HG03571 (cell line): Measurements from ENCODE around the gene RIPOR2.

Source experiments
- ATAC-seq: cut with Tn5 transposase; IDR thresholded peaks from one replicate; pipeline ENCODE4 v1.9.1; 2021; ENCODE audit not compliant: unreplicated experiment

The RIPOR2 gene

DNA sequence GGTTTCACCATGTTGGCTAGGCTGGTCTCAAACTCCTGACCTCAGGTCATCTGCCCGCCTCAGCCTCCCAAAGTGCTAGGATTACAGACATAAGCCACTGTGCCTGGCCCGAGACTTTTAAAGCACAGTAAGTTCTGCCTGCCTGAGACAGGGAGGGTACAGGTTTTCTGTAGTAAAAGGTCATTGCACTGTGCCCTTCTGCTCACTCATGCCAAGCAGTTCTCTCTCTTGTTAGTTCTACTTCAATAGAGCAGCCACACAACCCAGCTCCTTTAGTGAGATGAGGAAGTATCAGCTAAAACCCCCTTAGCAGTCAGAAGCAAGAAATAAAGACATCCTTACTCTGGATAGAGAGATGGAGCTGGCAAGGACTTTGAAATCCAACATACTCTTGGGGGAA is 84.7 kb downstream of the RIPOR2 start:
- no peak for ATAC-seq

DNA sequence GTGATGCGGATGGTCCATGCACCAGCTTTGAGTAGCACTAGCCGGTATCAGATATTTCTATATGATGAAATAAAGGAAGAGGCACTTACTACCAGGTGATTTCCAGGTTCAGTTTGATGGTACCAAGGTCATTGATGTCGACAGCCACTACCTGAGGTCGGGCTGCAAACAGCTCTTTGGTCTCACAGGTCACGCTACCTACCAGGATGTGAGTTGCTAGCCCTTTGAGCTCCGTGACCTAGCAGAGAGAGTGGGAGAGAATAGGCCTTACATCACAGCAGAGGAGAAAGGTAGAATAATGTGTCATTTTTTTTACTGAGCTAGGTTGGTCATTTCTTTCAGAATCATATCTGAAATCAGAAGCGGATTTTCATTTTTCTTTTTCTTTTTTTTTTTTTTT is 86.0 kb downstream of the RIPOR2 start:
- ATAC-seq: no peak

DNA sequence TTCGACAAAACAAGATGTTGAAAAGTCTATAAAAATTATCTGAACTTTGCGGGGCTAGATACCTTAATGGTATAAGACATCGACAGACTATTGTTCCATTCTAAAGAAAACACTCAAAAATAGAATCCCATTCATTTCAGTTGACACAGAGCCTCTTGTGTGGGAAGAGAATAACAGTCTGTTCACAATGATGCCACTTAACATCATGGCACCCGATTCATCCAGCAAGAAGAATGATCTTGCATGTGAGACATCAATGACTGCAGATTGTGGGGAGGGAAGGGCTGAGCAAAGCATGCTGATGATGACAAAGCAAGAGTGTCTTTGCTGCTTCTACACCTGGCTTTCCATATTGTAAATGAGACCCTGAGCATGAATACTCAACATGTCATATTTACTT is 87.3 kb downstream of the RIPOR2 start:
- ATAC-seq: no peak

DNA sequence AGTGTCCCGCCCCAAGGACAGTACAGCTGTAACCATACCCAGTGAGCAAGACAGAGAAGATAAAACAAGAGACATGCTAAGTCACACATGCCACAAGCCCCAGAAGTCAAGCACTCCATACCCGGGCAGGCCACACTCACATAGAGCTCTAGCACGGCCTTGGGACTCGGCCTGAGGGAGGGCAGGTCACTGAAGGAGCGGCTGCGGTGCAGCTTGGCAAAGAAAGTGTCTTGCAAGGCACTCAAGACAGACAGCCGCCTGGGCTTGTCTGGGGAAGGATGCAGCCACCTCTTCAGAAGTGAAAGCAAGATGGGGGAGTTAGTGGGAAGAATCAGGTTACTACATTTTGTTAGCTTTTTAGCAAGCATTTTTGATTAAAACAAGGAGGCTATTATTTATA is 88.4 kb downstream of the RIPOR2 start:
- no peak for ATAC-seq

DNA sequence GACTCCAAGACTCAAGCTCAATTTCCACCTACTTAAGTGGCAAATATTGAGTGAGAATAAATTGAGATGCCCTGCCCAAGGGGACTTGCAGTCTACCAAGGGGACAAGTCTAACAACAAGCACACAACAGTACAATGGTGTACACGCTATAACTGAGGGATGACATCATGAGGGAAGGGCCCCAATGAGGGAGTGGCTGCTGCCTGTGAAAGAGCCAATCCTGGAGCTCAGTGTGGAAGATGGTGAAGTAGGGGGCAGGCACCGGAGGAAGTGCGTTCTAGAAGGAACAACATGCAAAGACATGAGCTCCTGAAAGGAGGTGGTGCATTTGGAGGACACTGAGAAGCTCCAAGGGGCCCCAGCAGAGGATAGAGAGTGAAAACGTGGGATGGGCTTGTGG is 90.2 kb downstream of the RIPOR2 start:
- ATAC-seq: no peak

DNA sequence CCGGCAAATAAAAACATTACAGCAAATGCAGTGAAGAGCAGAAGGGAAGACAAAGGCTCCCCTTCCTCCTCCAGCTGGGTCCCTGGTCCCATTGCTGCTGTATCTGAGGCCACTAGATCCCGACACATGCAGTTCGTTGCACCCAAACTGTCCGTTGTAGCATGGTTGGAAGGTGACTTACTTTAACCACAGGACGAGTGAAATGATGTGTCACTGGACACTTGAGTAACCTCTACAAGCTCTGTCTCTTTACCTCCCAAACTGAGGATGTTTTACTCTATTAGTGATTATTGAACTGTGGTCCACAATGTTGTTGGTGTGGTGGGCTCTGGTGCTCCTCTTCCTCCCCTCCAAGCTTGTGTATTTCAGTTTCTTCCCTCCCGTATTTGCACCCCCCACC is 90.9 kb downstream of the RIPOR2 start:
- peak; percentile 79 for ATAC-seq

DNA sequence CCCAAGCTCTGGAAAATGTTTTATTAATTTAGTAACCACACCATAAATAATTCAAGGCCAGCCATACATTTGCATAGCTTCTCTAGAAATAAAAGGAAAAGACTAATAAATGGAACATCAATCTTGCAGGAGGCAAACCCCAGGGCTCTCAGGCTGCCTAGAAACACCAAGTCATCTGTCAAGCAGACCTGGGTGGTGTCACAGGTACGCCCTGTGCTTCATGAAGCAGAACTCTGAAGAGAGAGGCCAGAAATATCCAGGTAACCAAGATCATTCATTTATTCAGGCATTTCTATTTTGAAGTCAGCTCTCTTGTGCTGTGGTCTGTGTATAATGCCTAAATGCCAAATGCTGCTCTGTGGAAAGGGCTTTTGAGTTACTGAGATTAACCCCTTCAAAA is 91.7 kb downstream of the RIPOR2 start:
- ATAC-seq: no peak

DNA sequence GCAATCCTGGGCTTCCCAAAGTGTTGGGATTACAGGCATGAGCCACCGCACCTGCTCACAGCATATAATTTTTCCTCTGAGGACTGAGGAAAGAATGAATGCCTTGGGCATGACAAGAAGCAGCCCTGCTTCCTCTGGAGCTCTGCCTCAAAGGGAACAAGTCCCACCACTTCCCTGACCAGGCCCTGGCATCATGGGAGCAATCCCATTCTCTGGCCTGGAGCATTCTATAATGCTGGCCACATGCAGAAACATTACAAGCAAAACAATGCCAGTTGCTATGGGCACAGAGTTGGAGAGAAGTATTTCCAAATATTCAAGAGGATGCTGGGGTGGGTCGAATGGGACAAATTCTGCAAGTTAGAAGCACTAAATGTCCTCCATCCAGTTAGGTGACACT is 95.6 kb downstream of the RIPOR2 start:
- no peak for ATAC-seq

DNA sequence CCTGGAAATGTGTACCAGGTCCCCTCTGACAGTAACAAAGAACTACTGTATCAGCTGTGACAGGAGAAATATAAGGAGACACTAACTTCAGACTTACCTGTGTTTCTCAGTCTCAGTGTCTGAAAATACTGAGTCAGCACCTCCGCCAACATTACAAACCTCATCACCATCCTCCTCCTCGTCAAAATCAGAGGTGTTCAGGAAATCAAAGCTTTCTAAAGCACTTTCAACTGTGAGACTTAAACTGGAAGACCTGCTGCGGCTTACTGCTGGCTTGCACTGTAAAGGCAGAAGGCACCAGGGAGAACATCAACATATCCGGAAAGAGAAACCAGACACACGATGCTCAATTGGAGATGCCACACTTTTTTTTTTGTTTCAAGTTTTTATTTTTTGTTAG is 96.8 kb downstream of the RIPOR2 start:
- ATAC-seq: no peak

DNA sequence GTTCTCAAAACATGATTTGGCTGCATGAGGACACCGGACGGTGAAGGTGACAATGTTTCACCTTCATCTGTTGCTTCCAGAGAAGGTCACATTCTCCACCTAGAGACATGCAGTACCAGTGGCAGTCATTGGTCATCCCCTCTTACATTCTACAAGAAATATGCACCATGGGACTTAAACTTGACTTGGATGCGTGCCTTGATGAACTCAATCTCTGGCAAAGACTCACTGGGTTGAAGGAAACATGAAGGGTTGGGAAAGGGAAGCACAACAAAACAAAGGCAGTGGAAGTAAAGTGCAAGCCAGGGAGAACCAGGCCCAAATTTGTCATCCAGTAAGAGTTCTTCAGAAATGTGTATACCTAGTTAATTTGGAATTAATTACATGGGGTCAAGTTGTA is 97.7 kb downstream of the RIPOR2 start:
- no peak for ATAC-seq

DNA sequence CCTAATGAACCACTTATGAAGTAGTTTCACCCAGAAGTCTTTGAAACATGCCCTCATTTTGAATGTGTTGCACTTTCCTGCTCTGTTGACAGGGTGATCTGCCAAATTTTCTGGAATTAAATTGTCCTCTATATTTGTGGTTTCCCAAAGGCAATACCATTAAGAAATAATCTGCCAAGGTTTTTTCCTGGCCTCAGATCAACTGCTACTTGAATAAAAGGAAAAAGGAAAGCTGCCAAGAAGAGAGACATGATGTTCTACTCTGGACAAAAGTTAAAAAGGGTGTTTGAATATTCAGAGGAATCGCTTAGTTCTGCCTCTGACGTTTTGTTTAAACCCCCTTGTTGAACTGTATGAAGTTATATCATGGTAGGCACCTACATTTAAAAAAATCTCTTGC is 99.7 kb downstream of the RIPOR2 start:
- ATAC-seq: no peak

DNA sequence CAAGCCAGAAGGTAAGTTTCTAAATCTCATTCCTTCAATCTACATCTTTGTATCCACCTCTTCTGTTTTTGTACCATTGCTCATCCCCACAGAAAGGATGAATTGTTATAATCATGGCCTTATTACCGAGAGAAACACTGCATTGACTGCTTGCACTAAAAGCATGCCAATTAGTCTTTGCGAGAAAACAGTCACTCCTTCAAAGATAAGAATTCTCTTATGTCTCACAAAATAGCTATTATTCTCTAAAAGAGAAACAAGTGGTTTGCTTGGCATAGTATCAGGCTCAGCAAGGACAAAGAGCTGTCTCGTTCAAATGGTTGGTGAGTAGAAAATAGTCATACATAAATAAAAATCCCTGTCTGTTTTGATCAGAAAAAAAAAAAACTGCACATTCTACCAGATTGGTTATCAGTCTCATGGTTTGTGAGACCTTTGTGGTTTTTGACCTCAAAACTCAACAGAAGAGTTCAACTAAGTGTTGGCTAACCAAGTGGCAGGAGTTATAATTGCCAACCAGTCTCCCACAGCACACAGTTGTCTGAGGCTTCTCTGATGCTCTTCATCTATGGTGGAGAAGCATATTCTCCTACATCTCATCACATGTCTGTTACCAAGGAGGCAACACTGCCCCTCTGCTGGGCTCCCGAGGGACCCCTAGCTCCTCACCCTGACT is 101.9 kb downstream of the RIPOR2 start:
- ATAC-seq: no peak

DNA sequence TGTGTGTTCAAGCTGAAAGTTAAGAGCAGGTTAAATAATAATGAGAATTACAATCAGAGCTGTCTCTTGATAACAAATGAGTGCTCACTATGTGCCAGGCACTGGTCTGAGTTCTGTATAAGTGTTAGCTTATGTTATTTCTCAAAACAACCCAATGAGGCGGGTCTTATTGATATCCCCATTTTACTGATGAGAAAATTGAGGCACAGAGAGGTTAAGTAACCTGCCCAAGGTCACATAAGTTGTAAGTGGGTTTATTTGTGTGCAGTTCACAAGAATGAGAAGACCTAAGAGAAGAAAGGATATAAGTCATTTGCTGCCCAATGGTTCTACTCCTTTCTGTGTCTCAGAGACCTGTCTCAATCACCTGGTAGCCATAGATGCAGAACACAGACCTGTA is 103.0 kb downstream of the RIPOR2 start:
- ATAC-seq: no peak

DNA sequence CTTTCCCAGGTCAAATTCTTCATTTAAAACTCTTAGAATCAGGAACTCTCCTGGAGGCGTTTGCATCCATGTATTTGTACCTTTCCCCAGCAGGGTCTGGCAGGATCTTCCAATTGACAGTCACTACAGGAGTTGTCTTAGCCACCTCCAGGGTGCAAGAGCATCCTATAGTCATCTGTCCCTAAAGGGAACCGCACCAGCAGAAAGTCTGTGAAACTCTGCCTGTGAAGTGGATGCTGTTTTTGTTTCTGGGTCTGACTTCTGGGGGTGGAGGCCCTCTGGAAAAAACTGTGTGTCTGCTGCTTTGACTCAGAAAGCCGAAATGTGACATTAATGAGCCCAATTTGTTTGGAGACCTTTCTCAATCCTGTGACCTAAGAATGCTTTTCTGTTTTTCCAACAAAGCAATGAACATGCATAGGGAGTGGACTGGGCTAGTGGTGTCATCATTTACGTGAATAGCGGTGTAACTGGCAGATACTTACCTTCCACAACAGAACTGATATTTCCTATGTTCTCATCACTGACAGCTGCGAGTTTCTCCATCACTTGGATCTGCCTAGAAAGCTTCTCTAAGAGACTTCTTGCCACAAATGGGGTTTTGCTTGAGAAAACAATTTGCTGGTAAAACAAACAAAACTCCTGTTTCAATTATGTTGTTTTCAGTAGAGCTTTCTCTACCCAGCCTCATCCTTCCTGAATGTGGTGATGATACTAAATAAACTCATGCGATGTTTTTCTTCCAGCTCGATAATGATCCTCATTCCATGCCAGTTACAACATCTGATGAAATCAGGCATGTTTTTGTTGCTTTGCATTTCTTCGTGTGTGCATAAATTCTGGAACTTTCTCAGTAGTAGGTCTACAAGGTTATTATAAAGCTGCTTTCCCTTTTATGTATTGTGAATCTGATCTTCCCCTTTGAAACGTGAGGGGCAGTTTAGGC is 103.7 kb downstream of the RIPOR2 start:
- ATAC-seq: no peak

DNA sequence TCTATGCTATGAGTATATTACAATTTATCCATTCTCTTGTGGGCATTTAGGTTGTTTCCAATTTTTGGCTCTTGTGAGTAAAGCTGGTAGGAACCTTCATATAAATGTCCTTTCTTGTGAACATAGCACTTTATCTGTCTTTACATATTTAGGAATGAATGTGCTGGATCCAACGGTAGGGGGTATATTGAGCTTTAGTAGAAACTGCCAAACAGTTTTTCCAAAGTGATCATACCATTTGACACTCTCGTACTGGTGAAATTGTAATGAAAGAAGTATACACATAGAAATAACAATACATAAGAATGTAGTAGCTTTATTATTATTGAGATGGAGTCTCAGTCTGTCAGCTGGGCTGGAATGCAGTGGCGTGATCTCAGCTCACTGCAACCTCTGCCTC is 106.1 kb downstream of the RIPOR2 start:
- no peak for ATAC-seq

DNA sequence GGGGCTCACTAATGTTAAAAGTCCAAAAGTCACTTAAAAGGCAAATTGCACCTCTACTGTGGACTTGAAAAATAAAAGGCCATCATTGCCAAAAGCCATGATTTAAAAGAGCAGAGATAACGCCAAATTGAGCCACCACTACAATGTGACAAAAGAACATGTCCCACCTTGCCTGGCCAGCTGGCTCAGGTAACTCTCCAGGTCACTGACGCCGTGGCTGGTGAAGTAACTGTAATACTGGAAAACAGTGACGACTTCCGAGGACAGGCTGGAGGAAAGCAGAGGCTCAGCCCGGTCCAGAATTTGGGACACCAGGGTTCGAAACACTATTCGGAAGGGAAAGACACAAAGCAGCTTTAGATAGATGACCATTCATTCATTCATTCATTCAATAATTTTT is 107.8 kb downstream of the RIPOR2 start:
- no peak for ATAC-seq

DNA sequence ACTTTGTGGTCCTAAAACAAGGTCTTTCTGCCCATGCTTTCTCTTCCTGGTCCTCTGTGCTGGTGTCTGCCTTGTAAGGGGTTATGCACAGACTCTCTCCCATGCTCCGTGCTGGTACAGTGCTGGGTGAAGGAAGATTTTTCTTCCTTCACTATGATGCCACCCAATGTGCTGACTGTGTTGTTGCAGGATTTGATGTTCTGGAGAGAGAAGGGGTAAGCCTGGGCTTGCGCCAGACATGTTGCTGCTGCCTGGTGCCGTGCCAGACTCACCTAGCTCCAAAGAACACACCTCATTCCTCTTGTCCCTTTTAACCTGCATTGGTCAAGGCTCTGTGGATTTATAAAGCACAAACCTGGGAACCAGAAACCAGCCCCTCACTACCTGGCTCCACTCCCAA is 108.6 kb downstream of the RIPOR2 start:
- no peak for ATAC-seq

DNA sequence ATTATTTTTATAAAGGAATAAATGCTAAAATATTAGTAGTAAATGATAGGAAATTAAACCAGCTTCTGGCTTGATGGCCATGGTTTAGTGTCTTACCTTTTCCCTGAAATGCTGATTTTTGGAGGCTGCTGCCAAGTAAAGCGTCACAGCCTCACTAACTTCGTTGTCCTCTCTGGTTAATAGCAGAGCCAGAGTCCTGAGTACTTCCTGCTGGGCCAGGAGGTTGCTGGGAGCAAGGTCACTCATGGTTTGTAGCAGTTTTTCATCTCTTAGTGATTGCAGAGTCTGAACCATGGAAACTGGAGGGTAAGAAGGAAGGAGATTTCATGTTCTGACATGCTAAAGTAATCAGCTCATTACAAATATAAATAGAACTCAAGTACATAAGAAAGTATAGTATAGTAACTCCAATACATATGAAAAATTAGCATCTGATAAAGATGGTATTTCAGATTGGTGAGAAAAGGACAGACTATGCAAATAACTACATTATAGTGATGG is 110.6 kb downstream of the RIPOR2 start:
- no peak for ATAC-seq

DNA sequence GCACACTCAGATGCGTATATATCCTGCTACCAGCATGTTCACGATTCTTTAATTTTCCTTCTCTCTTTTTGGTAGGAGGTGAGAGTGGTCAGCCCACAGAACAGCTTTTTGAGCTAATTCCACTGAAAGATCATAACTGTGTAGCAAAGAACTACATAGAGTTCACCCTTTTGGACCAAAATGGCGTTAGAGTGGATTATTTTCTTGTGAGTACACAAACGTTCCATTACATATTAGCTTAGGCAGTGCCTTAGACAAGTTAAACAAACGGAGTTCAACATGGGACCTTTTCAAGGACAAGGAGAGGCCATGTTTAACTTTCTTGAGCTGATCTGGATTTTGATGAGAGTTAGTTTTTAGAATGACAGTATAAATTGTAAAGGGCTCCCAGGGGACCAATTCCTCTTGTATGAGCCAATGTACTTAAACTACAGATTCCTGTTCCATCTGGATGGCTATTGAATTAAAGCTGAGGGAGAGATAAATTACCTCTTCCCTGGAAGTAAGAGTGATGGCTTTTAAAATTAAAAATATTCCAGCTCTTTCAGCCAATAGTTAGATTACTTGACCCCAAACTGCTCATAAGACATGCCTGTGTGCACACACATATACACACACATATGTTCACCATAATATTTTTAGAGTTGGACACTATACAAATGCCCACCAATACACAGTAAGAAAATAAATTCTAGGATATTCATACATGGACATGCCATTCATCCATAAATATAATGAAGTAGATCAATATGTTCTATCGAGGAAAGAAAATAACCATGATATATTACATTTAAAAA is 111.4 kb downstream of the RIPOR2 start:
- no peak for ATAC-seq

DNA sequence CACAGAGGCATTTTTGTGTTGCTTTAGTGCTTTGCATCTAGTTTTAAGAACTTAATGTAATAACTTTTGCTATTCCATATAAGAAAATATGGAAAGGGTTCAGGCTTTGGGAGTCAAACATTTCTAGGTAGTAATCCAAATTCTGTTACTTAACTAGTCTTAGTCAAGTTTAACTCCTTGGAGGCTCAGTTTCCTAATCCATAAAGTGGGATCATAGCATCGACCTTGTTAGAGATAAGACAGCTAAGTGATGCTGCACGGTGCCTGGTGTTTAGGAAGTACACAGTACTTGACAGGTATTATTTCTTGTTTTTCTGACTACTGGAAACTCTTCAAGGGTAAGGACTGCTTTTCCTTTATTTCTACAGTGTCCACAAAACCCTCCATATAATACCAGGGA is 112.6 kb downstream of the RIPOR2 start:
- ATAC-seq: no peak

DNA sequence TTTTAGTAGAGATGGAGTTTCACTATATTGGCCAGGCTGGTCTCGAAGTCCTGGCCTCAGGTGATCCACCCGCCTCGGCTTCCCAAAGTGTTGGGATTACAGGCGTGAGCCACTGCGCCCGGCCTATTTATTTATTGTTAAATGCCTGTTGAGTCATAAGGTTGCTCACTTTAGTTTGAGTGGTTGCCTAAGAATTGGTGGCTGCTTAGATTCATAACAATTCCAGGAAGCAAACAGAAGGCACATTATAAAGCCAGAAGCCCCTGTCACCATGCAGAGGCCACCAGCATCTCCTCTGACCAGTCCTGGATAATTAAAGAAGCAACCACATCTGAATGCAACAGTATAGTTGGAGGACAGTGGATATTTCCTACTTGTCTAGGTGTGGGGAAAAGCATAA is 113.1 kb downstream of the RIPOR2 start:
- no peak for ATAC-seq
